Uterus (tissue), 2 donors: ENCODE measurements around the gene LEKR1.

Source experiments
- CTCF ChIP-seq, 4 experiments: fragments of 200-600 bp in 2 of 4; fragments of 450-650 bp in 2 of 4; sonication (generic) in 2 of 4; IDR thresholded peaks; one replicate each; pipeline ENCODE4 v1.5.1; 2016 to 2019; ENCODE audit warnings: antibody characterized with exemption in 4 of 4, mild to moderate bottlenecking in 2 of 4, moderate library complexity in 1 of 4
- POLR2A ChIP-seq, 2 donors: fragments of 450-650 bp; IDR thresholded peaks; one replicate each; pipeline ENCODE4 v1.6.1; 2016; ENCODE audit warnings: antibody characterized with exemption in 2 of 2, mild to moderate bottlenecking in 1 of 2, moderate library complexity in 1 of 2

DNA sequence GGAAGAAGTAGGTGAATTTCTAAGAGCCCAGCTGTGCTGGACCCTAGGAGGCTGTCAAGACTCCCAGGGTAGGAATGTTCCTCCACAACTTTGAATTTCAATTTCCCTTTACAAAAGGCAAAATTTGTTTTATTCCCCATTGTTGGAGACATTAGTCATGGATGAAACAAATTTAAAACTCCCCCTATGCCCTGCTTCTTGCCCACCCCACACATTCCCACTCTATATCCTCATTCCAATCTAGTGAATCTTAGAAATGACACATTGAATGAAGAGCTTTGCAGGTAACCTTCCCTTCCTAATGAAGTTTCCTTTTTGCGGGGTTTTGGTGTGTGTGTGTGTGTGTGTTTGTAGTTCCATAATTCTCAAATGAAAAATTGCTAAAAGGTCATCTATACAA is 261.2 kb downstream of the LEKR1 start:
- TF ChIP-seq CTCF (IDR thresholded peaks at IDR 0.05) (no peak), POLR2A (IDR thresholded peaks at IDR 0.05) (no peak)
